Left kidney (tissue), 8 donors: ENCODE results near the gene ANKRD13B. TPM values are rescaled to one million over a fixed set of nuclear protein-coding genes. Genes with fewer than 3 reads are reported as not detected.
"Not testable (repeated sequence)": the region's sequence is repeated elsewhere in the genome, so short reads cannot be mapped to it uniquely, and the experiment has no call there.

Experiments used
- DNase-seq: peaks from one replicate; pipeline ENCODE4 v3.0.0-alpha.2; 2013
- long read RNA-seq, 8 donors: transcript quantifications; one replicate each; lab custom pipeline, GENCODE V29; 2026
- polyA plus RNA-seq: library from polyadenylated mRNA; unstranded; fragments of 120-200 nt; gene quantifications from one replicate; pipeline ENCODE4 v1.2.1, GENCODE V29; 2013; ENCODE audit not compliant: insufficient read length

The ANKRD13B gene
- polyA plus RNA-seq, result 11.1 TPM
- long read RNA-seq, donor 1, partial matches to known transcripts, result 0 of 2 reads
- long read RNA-seq, donor 1, other reads (novel, unspliced or antisense), result 0 of 2 reads
- long read RNA-seq, donor 2, partial matches to known transcripts, result 0 of 1 reads
- long read RNA-seq, donor 2, other reads (novel, unspliced or antisense), result 0 of 1 reads
- long read RNA-seq, donor 3, partial matches to known transcripts, result 0 of 1 reads
- long read RNA-seq, donor 3, other reads (novel, unspliced or antisense), result 0 of 1 reads
- long read RNA-seq, donor 4, result 0 reads
- long read RNA-seq, donor 5, partial matches to known transcripts, result 0 of 2 reads
- long read RNA-seq, donor 5, other reads (novel, unspliced or antisense), result 0 of 2 reads
- long read RNA-seq, donor 6, result 0 reads
- long read RNA-seq, donor 7, result 0 reads
- long read RNA-seq, donor 8, partial matches to known transcripts, result 5 of 5 reads
- long read RNA-seq, donor 8, other reads (novel, unspliced or antisense), result 0 of 5 reads

- no peak for DNase-seq
These were observed at the start of gene ANKRD13B for GRCh38 chr17:29592850-29593551. ANKRD13B (plus strand) TSS chr17:29593132; CDS start chr17:29593622, 490 bp downstream.

- no peak for DNase-seq
These were observed 48.9 kb upstream of the ANKRD13B start for GRCh38 chr17:29544066-29544465.

- DNase-seq, result no peak
These were observed 46.8 kb upstream of the ANKRD13B start for GRCh38 chr17:29546085-29546484.

- DNase-seq, result no peak
These were observed 46.1 kb upstream of the ANKRD13B start for GRCh38 chr17:29546830-29547229.

- DNase-seq, result no peak
These were observed 43.6 kb upstream of the ANKRD13B start for GRCh38 chr17:29549177-29549923.

GRCh38 chr17:29555840-29556239 lies 37.1 kb upstream of the ANKRD13B start:
- no peak for DNase-seq

- DNase-seq, result no peak
These were observed 35.7 kb upstream of the ANKRD13B start for GRCh38 chr17:29557085-29557738.

GRCh38 chr17:29557739-29558116 lies 35.2 kb upstream of the ANKRD13B start:
- DNase-seq, result no peak

GRCh38 chr17:29558139-29558538 lies 34.8 kb upstream of the ANKRD13B start:
- not testable (repeated sequence) for DNase-seq

GRCh38 chr17:29559640-29560039 lies 33.3 kb upstream of the ANKRD13B start:
- no peak for DNase-seq

GRCh38 chr17:29560316-29560715 lies 32.6 kb upstream of the ANKRD13B start:
- DNase-seq, result no peak

- no peak for DNase-seq
These were observed 31.1 kb upstream of the ANKRD13B start for GRCh38 chr17:29561554-29562517.

GRCh38 chr17:29562615-29563014 lies 30.3 kb upstream of the ANKRD13B start:
- DNase-seq, result no peak

- DNase-seq, result no peak
These were observed 29.1 kb upstream of the ANKRD13B start for GRCh38 chr17:29563816-29564215.

GRCh38 chr17:29565643-29566472 lies 27.1 kb upstream of the ANKRD13B start:
- DNase-seq, result no peak

GRCh38 chr17:29566473-29567303 lies 26.2 kb upstream of the ANKRD13B start, which contains the start of gene ABHD15:
ABHD15 (minus strand) TSS chr17:29567037; CDS start chr17:29566966, 71 bp downstream.
- DNase-seq, result no peak

GRCh38 chr17:29567304-29567553 lies 25.7 kb upstream of the ANKRD13B start:
- no peak for DNase-seq

- no peak for DNase-seq
These were observed 25.2 kb upstream of the ANKRD13B start for GRCh38 chr17:29567554-29568330.
